HG02571 (cell line): ENCODE data around the gene ADISSP.

Experiments
- ATAC-seq: cut with Tn5 transposase; IDR thresholded peaks from one replicate; pipeline ENCODE4 v1.9.1; 2021; ENCODE audit warnings: mild to moderate bottlenecking, moderate library complexity; ENCODE audit not compliant: unreplicated experiment

Gene ADISSP

GRCh38 chr20:3782597-3782996, 15.0 kb upstream of the ADISSP start:
- no peak for ATAC-seq

- ATAC-seq = no peak
Observed at GRCh38 chr20:3781153-3781910, 13.8 kb upstream of the ADISSP start, which contains the start of gene SPEF1. Gene SPEF1, minus strand, starts transcription at chr20:3781448. Its CDS starts 161 bp downstream, at chr20:3781287.

GRCh38 chr20:3778976-3779375, 11.4 kb upstream of the ADISSP start:
- ATAC-seq = no peak

GRCh38 chr20:3777716-3778629, 10.4 kb upstream of the ADISSP start:
- no peak for ATAC-seq

GRCh38 chr20:3777381-3777715, 9.8 kb upstream of the ADISSP start:
- ATAC-seq = no peak

GRCh38 chr20:3775457-3776108, 8.0 kb upstream of the ADISSP start:
- no peak for ATAC-seq

- ATAC-seq = no peak
Observed at GRCh38 chr20:3771552-3772058, 4.1 kb upstream of the ADISSP start.

GRCh38 chr20:3768342-3769130, 983 bp upstream of the ADISSP start:
- peak; percentile 29 for ATAC-seq

GRCh38 chr20:3767110-3767426, 485 bp downstream of the ADISSP start:
- no peak for ATAC-seq

GRCh38 chr20:3766422-3767109, 987 bp downstream of the ADISSP start:
- no peak for ATAC-seq

- no peak for ATAC-seq
Observed at GRCh38 chr20:3765171-3765882, 2.2 kb downstream of the ADISSP start.

GRCh38 chr20:3764659-3765058, 2.9 kb downstream of the ADISSP start:
- no peak for ATAC-seq

- ATAC-seq = no peak
Observed at GRCh38 chr20:3763671-3764601, 3.6 kb downstream of the ADISSP start.

GRCh38 chr20:3760655-3761348, 6.8 kb downstream of the ADISSP start:
- ATAC-seq = no peak

GRCh38 chr20:3759884-3760283, 7.7 kb downstream of the ADISSP start:
- no peak for ATAC-seq

GRCh38 chr20:3759316-3759823, 8.2 kb downstream of the ADISSP start:
- no peak for ATAC-seq

- no peak for ATAC-seq
Observed at GRCh38 chr20:3758566-3758965, 9.0 kb downstream of the ADISSP start.

- ATAC-seq = no peak
Observed at GRCh38 chr20:3757268-3757667, 10.3 kb downstream of the ADISSP start.
